NCI-H345 treated with DMSO at 0.1 percent for 48 hours (cell line): Measurements from ENCODE around the gene CYP11A1.

Experiments used
- DNase-seq: peaks from one replicate; lab custom pipeline; 2025; ENCODE audit not compliant: unreplicated experiment; lab: John Stamatoyannopoulos, UW

CYP11A1 gene

GRCh38 chr15:74389241-74390048, 22.0 kb upstream of the CYP11A1 start:
- DNase-seq: no peak

DNA sequence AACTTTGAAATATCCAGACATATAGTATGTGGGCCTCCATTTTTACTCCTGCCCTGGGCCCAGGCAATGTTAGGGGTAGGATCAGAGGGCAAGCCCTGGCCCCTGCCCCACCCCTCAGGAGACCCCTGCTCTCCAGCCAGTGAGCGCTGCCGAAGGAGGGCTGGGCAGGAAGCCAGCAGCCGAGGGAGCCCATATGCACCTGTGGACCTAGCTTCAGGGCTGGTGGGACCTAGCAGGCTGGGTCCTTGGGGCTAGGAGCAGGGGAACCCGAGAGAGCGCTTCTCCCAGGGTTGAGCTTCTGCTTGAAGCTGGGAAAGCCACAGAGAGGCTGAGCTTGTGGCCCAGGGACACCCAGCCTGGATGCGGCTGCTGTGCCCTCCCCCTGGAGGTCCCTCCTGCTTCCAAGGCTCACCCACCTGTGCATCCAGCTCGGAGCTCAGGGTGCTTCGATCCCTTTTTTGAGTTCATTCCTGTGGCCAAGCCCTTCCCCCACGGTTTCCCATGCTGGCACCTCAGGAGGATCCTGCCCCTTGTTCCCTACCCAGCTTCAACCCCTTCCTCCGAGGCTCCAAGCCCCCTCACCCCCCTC, 21.0 kb upstream of the CYP11A1 start:
- no peak for DNase-seq

- DNase-seq: no peak
Measured at GRCh38 chr15:74387621-74388362, 20.3 kb upstream of the CYP11A1 start.

- DNase-seq: no peak
Measured at GRCh38 chr15:74387141-74387541, 19.7 kb upstream of the CYP11A1 start.

DNA sequence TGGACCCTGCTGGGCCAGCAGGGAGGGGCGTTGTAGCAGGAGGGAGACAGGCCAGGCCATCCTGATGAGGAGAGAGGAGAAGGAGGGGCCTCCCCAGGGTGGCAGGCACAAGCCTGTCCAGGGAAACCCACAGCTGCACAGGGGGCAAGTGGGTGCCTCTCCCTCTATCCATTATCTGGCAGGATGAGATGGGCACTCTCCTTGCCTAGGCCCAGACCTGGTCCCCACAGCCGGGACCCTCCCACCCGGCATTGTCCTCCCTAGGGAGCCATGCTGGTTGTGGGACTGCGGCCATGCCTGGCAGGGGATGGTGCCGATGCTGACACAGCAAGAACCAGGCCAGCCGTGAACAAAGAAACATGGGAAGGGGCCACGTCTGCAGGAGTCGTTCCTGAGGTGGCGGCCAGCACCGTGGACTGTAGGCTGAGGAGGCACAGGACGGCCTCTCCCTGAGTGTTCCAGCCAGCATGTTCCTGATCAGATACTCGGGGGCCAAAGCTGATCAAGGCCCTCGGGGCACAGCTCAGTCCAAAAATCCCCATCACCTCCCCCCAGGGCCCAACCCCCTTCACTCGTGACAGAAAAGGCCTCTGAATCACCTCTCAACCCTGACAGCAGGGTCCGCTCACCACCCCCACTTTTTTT, 19.2 kb upstream of the CYP11A1 start:
- no peak for DNase-seq

DNA sequence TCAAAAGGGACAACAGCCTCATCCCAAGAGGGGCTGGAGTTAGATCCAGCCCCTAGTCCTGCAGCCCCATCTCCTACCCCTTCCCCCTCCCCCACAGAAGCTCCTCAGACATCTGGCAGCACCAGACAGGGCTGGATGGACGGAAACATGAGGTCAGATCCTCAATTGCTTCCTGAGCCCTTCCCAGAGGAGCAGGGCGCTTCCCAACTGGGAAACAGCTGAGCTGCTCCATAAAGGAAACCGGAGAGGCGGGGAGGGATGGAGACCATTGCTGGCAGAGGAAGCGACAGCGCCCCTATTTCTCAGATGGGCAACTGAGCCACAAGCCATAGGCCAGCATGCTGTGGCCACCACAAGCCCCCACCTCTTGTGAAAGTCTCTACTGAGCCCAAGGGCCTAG, 18.3 kb upstream of the CYP11A1 start:
- no peak for DNase-seq

DNA sequence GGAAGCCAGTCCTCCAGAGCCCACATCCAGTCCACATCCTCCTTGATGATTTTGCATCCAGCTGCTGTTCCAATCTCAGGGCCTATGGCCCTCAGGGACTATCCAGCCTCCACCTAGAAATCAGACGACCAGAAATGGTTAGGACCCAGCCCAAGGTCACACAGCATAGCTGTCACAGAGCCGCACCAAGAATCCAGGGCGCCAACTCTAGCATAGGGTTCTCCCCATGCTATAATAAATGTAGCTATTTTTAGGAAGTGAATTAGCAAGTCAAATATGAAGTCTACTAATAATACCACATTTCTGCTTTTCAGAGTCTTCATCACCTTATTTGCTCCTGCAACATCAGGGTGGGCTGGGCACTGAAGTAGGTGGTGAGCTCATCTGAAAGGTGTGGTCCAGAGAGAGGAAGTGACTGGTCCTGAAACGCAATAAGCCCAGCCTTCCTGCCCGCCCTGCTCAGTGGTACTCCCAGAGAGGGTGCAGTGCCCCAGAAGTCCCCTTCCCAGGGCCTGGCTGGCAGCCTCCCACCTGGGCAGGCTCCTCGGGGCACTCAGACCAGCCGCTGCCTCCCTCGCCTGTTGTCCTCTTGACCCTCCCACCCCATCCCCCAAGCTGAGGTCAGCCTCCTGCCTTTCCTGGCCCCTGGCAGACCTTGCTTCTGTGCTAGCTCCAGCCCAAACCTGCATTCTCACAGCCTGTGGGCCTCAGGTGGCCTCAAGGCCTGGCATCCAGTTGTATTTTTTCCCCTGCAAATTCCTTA, 17.6 kb upstream of the CYP11A1 start:
- DNase-seq: no peak

DNA sequence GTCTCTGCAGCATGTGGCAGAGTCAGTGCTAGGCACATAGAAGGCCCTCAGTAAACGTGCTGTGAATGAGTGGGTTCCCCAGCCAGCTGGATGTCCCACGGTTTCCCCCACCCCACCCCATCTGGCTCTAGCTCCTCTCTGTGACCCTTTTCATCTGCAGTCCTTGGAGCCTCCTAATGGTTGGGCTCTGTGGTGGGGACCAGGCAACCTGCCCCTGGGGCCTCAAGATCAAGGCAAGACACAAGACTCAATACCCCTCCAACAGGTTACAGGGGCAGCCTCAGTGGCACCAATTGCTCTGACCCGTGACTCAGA, 17.1 kb upstream of the CYP11A1 start:
- no peak for DNase-seq

DNA sequence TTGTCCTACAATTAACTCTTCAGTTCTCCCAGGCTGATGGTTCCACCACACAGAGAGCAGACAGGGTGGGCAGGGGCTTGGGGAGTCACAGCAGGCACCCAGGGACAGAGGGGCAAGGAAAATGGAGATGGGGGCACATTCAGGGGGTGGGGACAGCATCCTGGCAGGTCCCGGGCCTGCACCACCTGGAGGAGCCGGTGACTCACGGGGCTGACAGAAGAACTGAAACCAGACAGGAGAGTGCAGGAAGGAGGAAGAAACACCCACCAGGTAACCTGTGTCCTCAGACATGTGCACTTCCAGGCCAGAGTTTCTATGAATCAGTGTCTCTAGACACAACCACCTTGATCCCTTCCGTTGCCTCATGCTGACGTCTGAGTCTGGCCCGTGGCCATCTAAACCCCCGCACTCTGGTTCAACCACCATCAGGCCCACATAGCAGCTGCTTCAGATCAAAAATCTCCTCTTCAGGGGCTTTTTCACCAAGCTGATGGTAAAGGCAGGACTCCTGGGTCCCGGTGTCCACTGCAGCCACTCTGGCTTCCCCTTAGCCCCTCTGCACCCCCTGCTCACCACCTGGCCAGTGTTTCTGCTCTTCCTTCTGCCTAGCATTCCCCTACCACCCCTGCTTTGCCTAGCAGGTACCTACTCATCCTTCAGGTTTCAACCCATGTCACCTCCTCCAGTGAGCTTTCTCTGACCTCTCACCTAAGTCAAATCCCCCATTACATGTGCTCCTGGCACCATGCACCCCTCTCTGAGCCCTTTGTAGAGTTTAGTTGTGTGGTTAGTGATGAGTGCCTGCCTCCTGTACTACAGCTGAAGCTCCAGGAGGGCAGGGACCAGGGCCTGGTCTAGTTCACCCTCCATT, 16.5 kb upstream of the CYP11A1 start:
- no peak for DNase-seq

- no peak for DNase-seq
Measured at GRCh38 chr15:74383286-74383685, 15.8 kb upstream of the CYP11A1 start.

GRCh38 chr15:74382004-74382816, 14.8 kb upstream of the CYP11A1 start:
- DNase-seq: peak; percentile 3

GRCh38 chr15:74381481-74381880, 14.0 kb upstream of the CYP11A1 start:
- no peak for DNase-seq

DNA sequence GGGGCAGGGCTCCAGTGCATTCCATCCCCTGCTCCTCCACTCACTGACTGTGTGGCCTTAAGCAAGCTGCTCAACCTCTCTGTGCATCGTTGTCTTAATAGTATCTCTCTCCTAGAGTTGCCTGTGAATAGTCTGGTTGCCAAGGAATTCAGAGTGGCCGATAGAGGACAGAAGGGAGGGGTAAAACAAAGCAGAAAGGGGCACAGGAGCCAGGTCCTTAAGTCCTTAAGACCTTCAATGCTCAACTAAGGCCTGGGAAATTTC, 13.7 kb upstream of the CYP11A1 start:
- no peak for DNase-seq

DNA sequence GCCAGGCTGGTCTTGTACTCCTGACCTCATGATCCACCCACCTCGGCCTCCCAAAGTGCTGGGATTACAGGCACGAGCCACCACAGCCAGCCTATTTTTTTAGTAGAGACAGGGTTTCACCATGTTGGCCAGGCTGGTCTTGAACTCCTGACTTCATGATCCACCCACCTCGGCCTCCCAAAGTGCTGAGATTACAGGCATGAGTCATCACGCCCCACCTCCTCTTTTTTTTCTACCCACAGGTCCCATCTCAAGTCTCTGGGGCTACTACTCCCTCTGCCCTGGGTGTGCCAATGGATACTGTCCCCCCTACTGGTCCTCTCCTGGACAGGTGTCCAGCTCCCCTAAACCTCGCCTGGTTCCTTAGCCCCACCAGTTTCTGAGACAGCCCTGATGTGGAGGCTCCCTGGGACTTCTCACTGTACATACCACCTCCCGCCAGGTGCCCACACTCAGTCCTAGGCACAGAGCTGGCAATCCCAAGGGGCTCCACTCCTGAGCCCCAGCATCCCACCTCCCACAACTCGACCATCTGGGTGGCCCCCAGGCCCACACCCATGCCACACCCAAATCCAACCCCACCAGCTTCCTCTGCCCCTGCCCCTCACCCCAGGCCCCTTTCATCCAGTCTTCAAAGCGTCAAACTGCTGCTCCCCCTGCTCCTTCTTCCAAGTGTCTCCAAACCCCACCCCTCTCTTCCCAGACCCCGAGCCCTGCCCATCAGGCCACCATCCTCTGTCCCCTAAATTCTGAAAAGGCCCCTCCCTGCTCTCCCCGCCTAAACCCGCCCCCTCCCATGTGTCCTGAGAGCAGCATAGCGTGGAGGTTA, 13.1 kb upstream of the CYP11A1 start:
- no peak for DNase-seq

DNA sequence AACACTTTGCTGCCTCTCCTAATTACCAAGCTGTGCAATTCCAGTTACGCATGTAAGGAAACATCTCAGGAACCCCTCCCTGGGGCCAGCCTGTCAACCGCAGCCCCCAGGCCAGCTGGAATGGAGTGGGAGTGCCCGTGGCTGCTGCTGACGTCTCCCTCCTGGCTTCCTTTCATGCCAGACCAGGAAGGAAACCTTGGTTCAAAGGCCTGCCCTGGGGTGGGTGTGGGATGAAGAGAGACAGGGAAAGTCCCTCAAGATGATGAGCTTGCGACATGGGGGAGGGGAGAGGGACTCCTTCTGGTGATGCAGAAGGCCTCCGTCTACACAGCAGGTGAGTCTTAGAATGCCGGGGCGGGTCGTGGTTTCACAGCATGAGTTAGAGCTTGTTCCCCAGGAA, 11.4 kb upstream of the CYP11A1 start:
- DNase-seq: no peak

- DNase-seq: no peak
Measured at GRCh38 chr15:74377831-74378766, 10.7 kb upstream of the CYP11A1 start.

- no peak for DNase-seq
Measured at GRCh38 chr15:74376825-74377581, 9.6 kb upstream of the CYP11A1 start.
